Retinal pigment epithelial cell (primary cell): ENCODE measurements around the gene AKIRIN1.
"Not testable (repeated sequence)": the region's sequence is repeated elsewhere in the genome, so short reads cannot be mapped to it uniquely, and the experiment has no call there.

ENCODE experiments used
- DNase-seq: peaks from one replicate; pipeline ENCODE4 v3.0.0-alpha.2; 2010; ENCODE audit warnings: low read depth
- H3K4me3 ChIP-seq: 2 replicates; pipeline ENCODE4 v1.5.1; 2011; ENCODE audit warnings: mild to moderate bottlenecking, low read length, control low read depth, moderate library complexity
- CTCF ChIP-seq: conservative IDR thresholded peaks from 2 replicates; pipeline ENCODE4 v1.5.1; 2011; ENCODE audit warnings: low read depth, low read length, control low read depth, inconsistent platforms

The AKIRIN1 gene

GRCh38 chr1:39050001-39050400, 58.9 kb downstream of the AKIRIN1 start:
- TF ChIP-seq CTCF = no peak
- H3K4me3 ChIP-seq = no peak overlapping the region
- DNase-seq = no peak

- not testable (repeated sequence) for DNase-seq, H3K4me3 ChIP-seq
Observed at GRCh38 chr1:39051193-39051850, 60.2 kb downstream of the AKIRIN1 start.

GRCh38 chr1:39051956-39052355, 60.9 kb downstream of the AKIRIN1 start:
- TF ChIP-seq CTCF = no peak
- H3K4me3 ChIP-seq = no peak overlapping the region
- no peak for DNase-seq

- DNase-seq, H3K4me3 ChIP-seq: not testable (repeated sequence)
Observed at GRCh38 chr1:39055213-39055710, 64.2 kb downstream of the AKIRIN1 start.
